ENCODE measurements around the gene PTPRT.

Gene PTPRT

GRCh38 chr20:42155586-42155985 is 1034.1 kb downstream of the PTPRT start:
- DNase-seq, result no peak

DNA sequence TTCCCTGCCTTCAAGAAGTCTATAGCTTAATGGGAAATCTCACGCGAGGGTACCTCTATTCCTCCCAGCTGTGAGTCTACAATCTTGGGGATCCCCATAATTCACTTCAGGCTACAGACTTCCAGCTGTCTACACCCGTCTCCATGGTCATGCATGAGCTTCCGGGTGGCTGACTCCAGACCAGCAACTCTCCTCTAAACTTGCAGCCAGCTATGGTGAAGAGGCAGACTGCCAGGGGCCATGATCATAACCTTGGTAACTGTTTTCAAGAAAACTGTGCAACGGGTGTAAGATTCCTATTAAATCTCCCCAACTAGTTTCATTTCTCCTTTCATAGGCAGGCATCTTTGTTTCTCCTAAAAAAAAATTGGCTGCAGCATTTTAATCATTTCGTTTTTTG is 1037.1 kb downstream of the PTPRT start:
- no peak for DNase-seq

GRCh38 chr20:42150230-42150629 is 1039.5 kb downstream of the PTPRT start:
- no peak for DNase-seq

DNA sequence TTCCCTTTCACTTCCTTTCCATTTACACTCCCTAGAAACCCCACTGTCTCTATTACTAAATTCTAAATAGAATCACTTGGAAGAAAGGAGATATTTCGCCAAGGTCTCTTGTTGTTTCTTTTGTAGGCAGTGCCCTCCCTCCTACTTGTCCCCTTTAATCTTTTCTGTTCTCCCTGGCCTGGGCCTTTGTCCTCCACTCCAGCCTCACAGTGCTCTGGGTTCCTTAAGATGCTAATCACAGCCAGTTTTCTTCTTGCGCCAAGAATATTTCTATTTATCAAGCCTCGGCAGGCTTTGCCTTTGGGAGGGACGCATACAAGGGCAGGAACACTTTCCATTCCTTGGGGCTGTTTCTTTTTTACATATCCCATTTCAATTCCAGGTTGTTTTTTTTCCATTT is 1051.0 kb downstream of the PTPRT start:
- no peak for DNase-seq

GRCh38 chr20:42134265-42135098 is 1055.2 kb downstream of the PTPRT start:
- no peak for DNase-seq

- no peak for DNase-seq
Measured at GRCh38 chr20:42130810-42131596, 1058.7 kb downstream of the PTPRT start.

GRCh38 chr20:42125426-42125825 is 1064.3 kb downstream of the PTPRT start:
- no peak for DNase-seq

GRCh38 chr20:42123981-42124473 is 1065.7 kb downstream of the PTPRT start:
- no peak for DNase-seq

DNA sequence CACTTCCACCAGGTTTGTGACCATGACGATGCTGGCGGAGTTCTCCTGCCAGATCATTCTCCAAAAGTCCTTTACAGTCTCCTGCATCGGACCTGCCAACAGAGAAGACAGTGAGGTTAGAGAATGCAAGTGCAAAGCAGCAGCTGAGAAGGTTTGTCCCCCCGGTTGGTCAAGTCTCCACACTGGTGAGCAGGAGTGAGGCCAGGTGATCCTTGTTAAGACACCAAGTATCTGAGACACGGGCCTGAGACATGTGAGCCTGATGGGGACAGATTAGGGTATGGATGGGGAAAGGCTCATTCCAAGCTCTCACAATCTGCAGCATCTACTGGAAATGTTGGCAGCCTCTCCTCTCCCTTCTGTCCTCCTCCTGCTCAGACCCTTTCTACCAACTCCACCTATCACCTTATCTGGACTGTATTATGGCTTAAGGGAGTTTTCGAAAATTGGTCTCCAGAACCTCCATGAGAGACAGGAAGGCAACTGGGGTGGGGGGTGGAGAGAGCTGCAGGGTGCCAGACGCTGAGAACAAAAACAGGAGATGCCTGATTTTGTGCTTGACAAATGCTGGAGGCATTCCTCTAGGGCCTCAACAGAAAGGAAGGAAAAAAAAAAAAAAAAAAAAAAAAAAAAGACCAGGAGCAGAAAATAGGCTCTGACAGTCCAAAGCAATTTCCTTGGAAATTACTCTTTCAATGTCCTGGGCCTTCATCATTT is 1071.1 kb downstream of the PTPRT start:
- DNase-seq, result no peak

DNA sequence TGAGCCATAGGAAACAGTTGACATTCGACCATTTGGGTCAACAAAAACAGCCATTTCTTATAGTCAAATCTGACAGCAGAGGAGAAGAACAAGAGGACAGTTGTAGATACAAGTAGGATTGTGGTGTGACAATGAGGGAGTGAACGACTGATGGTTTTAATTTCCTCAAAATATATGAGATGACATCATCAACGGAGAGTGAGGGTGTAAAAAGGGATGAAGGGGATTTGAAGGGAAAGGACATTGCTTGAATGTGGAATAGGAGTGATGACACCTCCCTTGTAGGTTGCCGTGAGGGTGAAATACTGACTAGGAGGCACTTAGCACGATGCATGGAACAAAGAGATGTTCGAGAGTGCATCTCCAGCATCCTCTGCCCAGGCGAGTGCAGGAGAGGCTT is 1071.7 kb downstream of the PTPRT start:
- DNase-seq, result no peak

DNA sequence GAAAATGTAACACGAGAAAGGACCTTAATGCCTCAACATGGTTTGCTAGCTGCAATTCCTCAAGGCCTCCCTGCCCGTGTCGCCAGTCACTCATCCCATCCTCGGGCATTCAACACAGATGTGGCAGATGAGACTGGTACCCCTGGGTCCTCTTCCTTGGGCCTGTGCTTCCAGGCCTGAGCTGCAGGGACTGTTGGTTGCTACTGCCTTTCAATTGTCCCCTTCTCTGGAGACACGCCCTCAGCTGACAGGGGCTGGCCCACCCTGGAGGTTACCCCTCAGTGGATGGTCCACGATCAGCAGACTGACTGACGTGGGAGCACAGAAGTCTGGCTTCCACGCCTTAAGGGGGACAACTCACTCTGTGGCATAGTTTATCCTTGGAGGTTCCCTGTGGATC is 1076.5 kb downstream of the PTPRT start:
- no peak for DNase-seq

GRCh38 chr20:42112161-42112560 is 1077.5 kb downstream of the PTPRT start:
- no peak for DNase-seq

DNA sequence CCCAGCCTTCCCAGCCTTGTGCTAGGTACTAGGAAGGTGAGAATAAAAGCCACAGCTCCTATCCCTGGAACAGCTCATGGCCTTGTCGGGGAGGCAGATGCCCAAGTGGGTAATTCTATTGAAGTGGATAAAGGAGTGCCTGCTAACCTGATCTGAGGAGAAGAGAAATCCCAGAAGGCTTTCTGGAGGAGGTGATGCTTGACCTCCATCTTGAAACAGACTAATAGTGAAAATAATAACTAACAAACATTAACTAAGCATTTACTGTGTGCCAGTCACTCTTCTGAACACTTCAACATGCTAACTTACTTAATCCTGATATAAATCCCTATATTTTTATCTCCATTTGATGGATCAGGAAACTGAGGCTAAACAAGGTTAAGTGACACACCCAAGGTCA is 1078.4 kb downstream of the PTPRT start:
- DNase-seq, result no peak

DNA sequence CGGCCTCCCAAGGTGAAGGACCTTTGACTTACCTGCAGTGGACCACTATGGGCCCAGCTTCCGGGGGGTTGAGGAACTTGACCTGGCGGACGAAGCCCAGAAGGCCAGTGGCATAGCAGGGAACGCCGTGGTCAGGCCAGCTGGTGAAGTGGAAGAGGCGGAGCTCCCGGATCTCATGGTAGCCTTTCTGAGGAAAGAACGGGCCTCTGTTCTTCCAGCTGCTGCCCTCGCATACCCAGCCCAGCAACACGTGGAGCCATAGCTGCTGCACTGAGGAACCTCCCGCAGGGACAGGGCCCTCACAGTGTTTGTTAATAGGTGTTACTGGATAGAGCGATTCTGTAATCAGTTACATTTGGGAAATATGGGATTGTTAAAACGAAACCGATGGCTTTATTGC is 1079.4 kb downstream of the PTPRT start:
- no peak for DNase-seq

- DNase-seq, result no peak
Measured at GRCh38 chr20:42102000-42102399, 1087.7 kb downstream of the PTPRT start.

GRCh38 chr20:42100137-42100704 is 1089.5 kb downstream of the PTPRT start:
- no peak for DNase-seq

DNA sequence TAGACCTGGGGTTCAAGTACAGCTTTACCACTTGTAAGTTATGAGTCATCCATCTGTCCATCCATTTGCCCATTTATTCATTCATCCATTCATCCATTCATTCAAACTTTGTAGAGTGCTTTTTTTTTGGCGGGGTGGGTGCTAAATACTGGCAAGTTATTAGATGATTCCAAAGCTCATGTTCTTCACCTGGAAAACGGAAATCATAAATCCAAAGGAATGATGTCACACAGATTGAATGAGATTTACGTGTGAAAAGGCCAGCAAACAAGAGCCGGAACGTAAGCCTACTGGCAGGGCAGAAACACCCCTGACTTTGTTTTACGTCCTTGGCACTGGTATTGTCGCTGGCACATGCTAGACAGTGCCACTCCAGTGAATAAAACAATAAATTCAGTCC is 1090.6 kb downstream of the PTPRT start:
- no peak for DNase-seq

- DNase-seq, result no peak
Measured at GRCh38 chr20:42098418-42098817, 1091.3 kb downstream of the PTPRT start.

- no peak for DNase-seq
Measured at GRCh38 chr20:42097741-42098140, 1092.0 kb downstream of the PTPRT start.

- DNase-seq, result no peak
Measured at GRCh38 chr20:42095221-42095620, 1094.5 kb downstream of the PTPRT start.

DNA sequence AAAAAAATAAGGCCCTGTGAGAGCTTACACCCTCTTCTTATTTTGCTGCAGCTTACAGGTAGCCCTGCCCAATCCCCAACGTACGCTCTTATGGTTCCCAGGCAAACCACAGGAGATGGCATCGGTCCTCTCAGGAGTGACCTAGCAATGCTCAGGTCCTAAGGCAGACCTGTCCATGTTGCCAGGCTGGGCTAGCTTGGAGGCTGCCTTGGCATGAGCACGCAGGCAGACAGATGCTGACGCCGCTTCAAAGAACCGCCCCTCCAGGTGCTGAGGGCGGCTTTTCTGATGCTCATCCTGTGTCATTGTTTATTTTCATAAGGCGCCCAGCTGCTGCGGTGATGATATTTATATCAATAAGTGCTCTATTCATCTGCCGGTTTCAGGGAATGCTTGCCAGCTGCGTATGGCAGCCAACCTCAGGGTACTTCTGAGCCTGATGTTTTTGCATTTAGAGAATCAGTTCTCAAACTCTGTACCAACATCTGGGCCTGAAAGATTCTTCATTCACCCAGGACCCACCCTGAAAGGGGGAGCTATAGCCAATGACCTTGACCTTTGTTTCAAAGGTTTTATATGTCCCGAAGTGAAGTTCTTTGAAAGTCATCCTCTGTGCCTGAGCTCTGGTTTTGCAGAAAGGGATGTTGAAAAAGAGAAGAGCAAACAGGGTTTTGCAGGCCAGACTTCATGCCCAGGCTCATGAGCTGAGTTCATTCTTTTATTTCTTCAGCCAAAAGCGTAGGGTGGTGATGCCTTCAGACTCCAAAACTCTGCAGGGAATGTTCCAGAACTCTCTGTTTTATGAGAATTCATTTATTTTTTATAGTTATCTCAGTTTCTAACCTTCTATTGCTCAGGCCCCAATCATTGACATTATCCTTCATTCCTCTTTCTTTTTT is 1095.9 kb downstream of the PTPRT start:
- DNase-seq, result no peak

DNA sequence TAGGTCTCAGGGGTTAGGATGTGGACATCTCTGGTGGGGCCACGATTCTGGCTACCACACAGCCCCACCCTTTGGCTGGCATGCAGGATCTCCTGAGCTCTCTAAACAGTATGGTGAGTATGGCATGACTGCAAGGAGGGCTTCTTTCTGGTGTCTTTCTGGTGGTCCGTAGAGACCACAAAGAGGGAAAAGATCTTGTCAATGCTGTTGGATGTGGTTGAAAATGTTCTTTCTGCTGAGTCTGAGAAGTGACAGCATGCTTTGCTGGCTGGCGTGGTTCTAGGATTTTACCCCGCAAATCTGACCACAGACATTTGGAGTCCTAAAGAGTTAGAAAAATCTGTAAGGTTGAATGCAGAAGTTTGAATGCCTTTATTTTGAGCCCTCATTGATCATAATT is 1096.7 kb downstream of the PTPRT start:
- no peak for DNase-seq

Measured in stimulated activated CD4-positive, alpha-beta T cell treated with anti-CD3 and anti-CD28 coated beads, Interleukin-2, amount 100 ng/mL, for 24 hours (primary cell).